ENCODE data around the gene PROK1.

GRCh38 chr1:110433213-110433612, 17.7 kb upstream of the PROK1 start:
- no peak for TF ChIP-seq GATA2 (IDR thresholded peaks at IDR 0.05; ENCODE audit: low read depth, low read length)
- no peak for TF ChIP-seq GATA3 (IDR thresholded peaks at IDR 0.05; ENCODE audit: low read depth, low read length)

All from SH-SY5Y (cell line).